HG03442 (cell line): Measurements from ENCODE around the gene ZNF644.
A peak's percentile ranks its signal among the peaks of the same experiment; 100 is the strongest.
"Not testable (repeated sequence)": the region's sequence is repeated elsewhere in the genome, so short reads cannot be mapped to it uniquely, and the experiment has no call there.

Experiments used
- ATAC-seq: cut with Tn5 transposase; IDR thresholded peaks from one replicate; pipeline ENCODE4 v1.9.1; 2021; ENCODE audit warnings: mild to moderate bottlenecking, moderate library complexity; ENCODE audit not compliant: unreplicated experiment

ZNF644 gene

GRCh38 chr1:91021686-91022517 lies at the start of gene ZNF644:
ZNF644 (minus strand) TSS chr1:91022035; CDS start chr1:90982353, 39,682 bp downstream.
- peak; percentile 80 for ATAC-seq

GRCh38 chr1:91070298-91070697 lies 48.5 kb upstream of the ZNF644 start:
- ATAC-seq, result no peak

GRCh38 chr1:91066538-91066937 lies 44.7 kb upstream of the ZNF644 start:
- ATAC-seq, result no peak

- no peak for ATAC-seq
These were observed 43.5 kb upstream of the ZNF644 start for GRCh38 chr1:91065337-91065736.

- not testable (repeated sequence) for ATAC-seq
These were observed 41.6 kb upstream of the ZNF644 start for GRCh38 chr1:91063403-91063802.

- ATAC-seq, result peak; percentile 45
These were observed 37.3 kb upstream of the ZNF644 start for GRCh38 chr1:91059157-91059556.

GRCh38 chr1:91057784-91058183 lies 35.9 kb upstream of the ZNF644 start:
- peak; percentile 45 for ATAC-seq

GRCh38 chr1:91054780-91055481 lies 33.1 kb upstream of the ZNF644 start:
- ATAC-seq, result peak; percentile 83

- no peak for ATAC-seq
These were observed 31.8 kb upstream of the ZNF644 start for GRCh38 chr1:91053630-91054029.

GRCh38 chr1:91049551-91049950 lies 27.7 kb upstream of the ZNF644 start:
- ATAC-seq, result not testable (repeated sequence)

GRCh38 chr1:91046766-91047165 lies 24.9 kb upstream of the ZNF644 start:
- no peak for ATAC-seq

GRCh38 chr1:91045284-91045683 lies 23.4 kb upstream of the ZNF644 start:
- no peak for ATAC-seq

GRCh38 chr1:91044776-91045175 lies 22.9 kb upstream of the ZNF644 start:
- ATAC-seq, result not testable (repeated sequence)

- ATAC-seq, result not testable (repeated sequence)
These were observed 20.5 kb upstream of the ZNF644 start for GRCh38 chr1:91042372-91042771.

- ATAC-seq, result no peak
These were observed 16.7 kb upstream of the ZNF644 start for GRCh38 chr1:91038582-91038981.

- no peak for ATAC-seq
These were observed 15.3 kb upstream of the ZNF644 start for GRCh38 chr1:91036894-91037829.

GRCh38 chr1:91032349-91032748 lies 10.5 kb upstream of the ZNF644 start:
- no peak for ATAC-seq

GRCh38 chr1:91031081-91031480 lies 9.2 kb upstream of the ZNF644 start:
- ATAC-seq, result no peak

GRCh38 chr1:91026777-91027176 lies 4.9 kb upstream of the ZNF644 start:
- ATAC-seq, result no peak

- ATAC-seq, result no peak
These were observed 4.5 kb upstream of the ZNF644 start for GRCh38 chr1:91026320-91026719.
